Muscle layer of colon (tissue), 2 donors: Measurements from ENCODE around the gene GUCD1.

Experiments used
- H3K27ac ChIP-seq: one replicate; pipeline ENCODE4 v1.7.0; 2013; ENCODE audit warnings: low read depth, mild to moderate bottlenecking, low read length, moderate library complexity
- H3K27me3 ChIP-seq, 2 donors: one replicate each; pipeline ENCODE4 v1.7.0; 2013; ENCODE audit warnings: low read length in 2 of 2, mild to moderate bottlenecking in 2 of 2; ENCODE audit not compliant: insufficient read depth in 2 of 2, control insufficient read depth in 1 of 2
- H3K36me3 ChIP-seq: one replicate; pipeline ENCODE4 v1.7.0; 2013; ENCODE audit warnings: mild to moderate bottlenecking, low read length; ENCODE audit not compliant: insufficient read depth
- H3K4me1 ChIP-seq: one replicate; pipeline ENCODE4 v1.7.0; 2013; ENCODE audit warnings: mild to moderate bottlenecking, low read length; ENCODE audit not compliant: insufficient read depth
- H3K4me3 ChIP-seq, 2 donors: one replicate each; pipeline ENCODE4 v1.7.0; 2013; ENCODE audit warnings: low read length in 2 of 2, low read depth in 1 of 2, mild to moderate bottlenecking in 1 of 2, moderate library complexity in 1 of 2
- H3K9ac ChIP-seq: one replicate; pipeline ENCODE4 v1.7.0; 2013; ENCODE audit warnings: low read length
- H3K9me3 ChIP-seq: one replicate; pipeline ENCODE4 v1.7.0; 2013; ENCODE audit warnings: mild to moderate bottlenecking, low read length
- donor health status: abdominal sarcoma.
- donor health status: Adenocarcinoma of cecum.

Gene GUCD1

GRCh38 chr22:24578355-24579257, 23.7 kb upstream of the GUCD1 start:
- H3K27me3 ChIP-seq = no peaks in the 10 kb centered on the region
- peaks cover 21% of the 10 kb centered on the region for H3K36me3 ChIP-seq
- H3K27ac ChIP-seq = no peak overlapping the region
- H3K9ac ChIP-seq = no peak overlapping the region
- no peak overlapping the region for H3K4me3 ChIP-seq
- no peaks in the 10 kb centered on the region for H3K9me3 ChIP-seq
- peaks cover 23% of the 10 kb centered on the region for H3K4me1 ChIP-seq

GRCh38 chr22:24576778-24577177, 21.8 kb upstream of the GUCD1 start:
- H3K4me1 ChIP-seq = peaks cover 15% of the 10 kb centered on the region
- peaks cover 39% of the 10 kb centered on the region for H3K36me3 ChIP-seq
- H3K27me3 ChIP-seq = no peaks in the 10 kb centered on the region

DNA sequence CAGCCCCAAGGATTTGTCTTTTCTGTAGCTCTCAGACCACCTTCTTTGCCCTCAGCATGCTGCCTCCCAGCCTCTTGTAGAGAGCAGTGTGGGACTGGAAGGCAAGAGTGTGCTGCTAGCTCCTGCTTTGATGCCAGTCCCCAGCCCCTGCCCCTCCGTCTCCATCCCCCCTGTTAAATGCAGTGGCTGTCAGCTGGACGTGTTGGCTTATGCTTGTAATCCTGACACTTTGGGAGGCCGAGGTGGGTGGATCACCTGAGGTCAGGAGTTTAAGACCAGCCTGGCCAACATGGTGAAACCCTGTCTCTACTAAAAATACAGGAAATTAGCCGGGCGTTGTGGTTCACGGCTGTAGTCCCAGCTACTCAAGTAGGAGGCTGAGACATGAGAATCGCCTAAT, 16.3 kb upstream of the GUCD1 start:
- Histone ChIP-seq H3K9me3 (no peaks in the 10 kb centered on the region), H3K27me3 (no peaks in the 10 kb centered on the region), H3K36me3 (peaks cover 67% of the 10 kb centered on the region), H3K27ac (no peak overlapping the region), H3K4me1 (peaks cover 8% of the 10 kb centered on the region), H3K9ac (no peak overlapping the region), H3K4me3 (no peak overlapping the region)

More at GRCh38 chr22:24576778-24577177, 21.8 kb upstream of the GUCD1 start:
- no peaks in the 10 kb centered on the region for H3K9me3 ChIP-seq
- H3K4me3 ChIP-seq = no peak overlapping the region
- no peak overlapping the region for H3K27ac ChIP-seq
- H3K9ac ChIP-seq = no peak overlapping the region

DNA sequence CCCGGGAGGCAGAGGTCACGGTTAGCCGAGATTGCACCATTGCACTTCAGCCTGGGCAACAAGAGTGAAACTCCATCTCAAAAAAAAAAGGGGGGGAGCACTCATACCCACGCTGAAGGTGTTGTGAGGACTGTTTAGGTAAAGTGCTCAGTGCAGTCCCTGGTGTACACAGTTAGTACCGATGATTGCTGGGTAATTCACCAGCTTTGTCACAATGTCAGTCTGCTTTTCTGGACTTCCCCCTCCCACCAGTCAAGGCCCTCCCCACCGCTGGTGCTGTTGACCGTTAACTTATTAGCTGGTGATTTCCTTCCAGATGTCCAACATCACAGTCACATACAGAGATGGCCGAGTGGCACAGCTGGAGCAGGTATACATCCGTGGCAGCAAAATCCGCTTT, 12.7 kb upstream of the GUCD1 start:
- H3K9me3 ChIP-seq = no peaks in the 10 kb centered on the region
- H3K27me3 ChIP-seq = no peaks in the 10 kb centered on the region
- no peak overlapping the region for H3K9ac ChIP-seq
- H3K27ac ChIP-seq = no peak overlapping the region
- peaks cover 25% of the 10 kb centered on the region for H3K4me1 ChIP-seq
- peaks cover 47% of the 10 kb centered on the region for H3K36me3 ChIP-seq
- no peak overlapping the region for H3K4me3 ChIP-seq

GRCh38 chr22:24566899-24567511, 12.1 kb upstream of the GUCD1 start:
- Histone ChIP-seq H3K27ac (no peak overlapping the region), H3K36me3 (peaks cover 41% of the 10 kb centered on the region), H3K4me1 (peaks cover 28% of the 10 kb centered on the region), H3K9me3 (no peaks in the 10 kb centered on the region), H3K9ac (no peak overlapping the region), H3K27me3 (no peaks in the 10 kb centered on the region), H3K4me3 (no peak overlapping the region)

DNA sequence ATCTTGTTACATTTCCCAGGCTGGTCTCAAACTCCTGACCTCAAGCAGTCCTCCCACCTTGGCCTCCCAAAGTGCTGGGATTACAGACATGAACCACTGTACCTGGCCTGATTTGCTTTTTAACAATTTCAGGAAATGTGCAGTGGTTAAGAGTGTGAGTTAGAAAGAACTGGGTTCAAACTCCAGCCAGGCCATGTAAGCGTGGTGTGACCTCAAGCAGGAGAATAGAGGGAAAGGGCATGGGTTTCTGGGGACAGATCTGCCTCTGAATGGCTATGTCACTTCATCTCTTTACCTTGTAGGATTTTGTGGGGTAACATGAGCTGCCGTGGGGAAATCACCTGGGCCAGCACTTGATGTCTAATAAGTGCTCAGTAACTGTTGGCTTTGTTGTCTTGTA, 10.1 kb upstream of the GUCD1 start:
- Histone ChIP-seq H3K4me3 (no peak overlapping the region), H3K36me3 (peaks cover 29% of the 10 kb centered on the region), H3K4me1 (peaks cover 31% of the 10 kb centered on the region), H3K9me3 (no peaks in the 10 kb centered on the region), H3K27ac (no peak overlapping the region), H3K27me3 (no peaks in the 10 kb centered on the region), H3K9ac (no peak overlapping the region)

DNA sequence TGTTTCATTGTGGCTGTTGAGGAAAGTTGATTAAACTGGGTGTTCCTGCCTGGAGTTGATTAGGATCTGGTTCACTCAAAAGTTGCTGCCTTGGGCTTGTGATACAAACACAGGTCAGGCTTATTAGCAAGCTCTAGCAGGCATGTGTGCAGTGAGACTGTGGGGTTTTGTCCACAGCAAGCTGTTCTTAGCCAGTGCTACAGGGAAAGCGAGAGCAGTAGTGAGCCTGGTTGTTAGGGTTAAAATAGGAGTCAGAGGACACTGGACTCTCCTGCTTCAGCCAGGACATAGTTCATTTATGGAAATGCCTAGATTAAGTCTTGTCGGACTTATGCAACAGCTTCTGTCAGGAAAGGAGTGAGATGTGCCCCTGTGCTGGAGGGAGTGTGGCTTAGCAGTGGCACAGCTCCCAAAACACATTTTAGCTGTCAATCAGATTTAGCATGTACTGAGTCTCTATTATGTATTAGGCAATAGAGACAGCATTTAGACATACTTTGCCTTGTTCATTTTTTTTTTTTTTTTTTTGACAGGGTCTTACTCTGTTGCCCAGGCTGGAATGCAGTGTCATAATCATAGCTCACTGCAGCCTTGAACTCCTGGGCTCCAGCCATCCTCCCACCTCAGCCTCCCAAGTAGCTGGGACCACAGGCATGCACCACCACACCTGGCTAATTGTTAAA, 9.6 kb upstream of the GUCD1 start:
- Histone ChIP-seq H3K27me3 (no peaks in the 10 kb centered on the region), H3K4me3 (no peak overlapping the region), H3K9me3 (no peaks in the 10 kb centered on the region), H3K4me1 (peaks cover 33% of the 10 kb centered on the region), H3K36me3 (peaks cover 26% of the 10 kb centered on the region), H3K9ac (no peak overlapping the region), H3K27ac (no peak overlapping the region)

DNA sequence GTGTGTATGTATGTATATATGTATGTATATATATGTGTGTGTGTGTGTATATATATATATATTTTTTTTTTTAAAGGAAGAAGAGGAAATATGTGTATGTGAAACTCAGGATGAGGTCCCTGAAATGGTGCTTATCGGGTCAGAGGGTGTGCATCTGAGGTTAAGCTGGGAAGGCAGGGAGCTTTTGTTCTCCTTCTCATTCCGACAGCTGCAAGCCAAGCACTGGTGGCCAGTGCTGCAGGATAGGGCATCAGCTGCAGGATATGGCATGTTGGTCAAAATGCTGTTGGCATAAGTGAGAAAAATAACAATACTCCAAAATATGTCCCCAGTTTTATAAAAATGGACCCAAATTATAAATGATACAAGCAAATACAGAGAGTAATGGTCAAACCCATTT, 8.3 kb upstream of the GUCD1 start:
- Histone ChIP-seq H3K9me3 (no peaks in the 10 kb centered on the region), H3K27me3 (no peaks in the 10 kb centered on the region), H3K27ac (no peak overlapping the region), H3K9ac (no peak overlapping the region), H3K4me1 (peaks cover 37% of the 10 kb centered on the region), H3K36me3 (peaks cover 31% of the 10 kb centered on the region), H3K4me3 (no peak overlapping the region)

DNA sequence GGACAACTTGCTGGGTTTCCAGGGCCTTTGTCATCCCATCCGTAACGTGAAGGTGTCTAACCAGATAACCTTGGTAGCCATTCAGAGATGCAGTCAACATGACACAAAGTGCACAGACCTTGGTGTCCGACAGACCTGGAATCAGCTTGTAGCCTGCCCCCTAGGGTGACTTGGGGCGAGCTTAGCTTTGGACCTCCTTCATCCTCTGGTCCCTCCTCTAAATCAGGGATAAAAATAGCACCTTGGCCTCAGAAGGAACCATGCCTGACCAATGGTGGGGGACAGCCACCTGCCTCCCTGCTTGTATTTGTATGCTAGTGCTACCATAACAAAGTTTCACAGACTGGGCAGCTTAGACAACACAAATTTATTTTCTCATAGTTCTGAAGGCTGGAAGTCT, 4.5 kb upstream of the GUCD1 start:
- Histone ChIP-seq H3K27me3 (no peaks in the 10 kb centered on the region), H3K4me1 (peaks cover 38% of the 10 kb centered on the region), H3K36me3 (peaks cover 33% of the 10 kb centered on the region), H3K9me3 (no peaks in the 10 kb centered on the region), H3K27ac (no peak overlapping the region), H3K9ac (no peak overlapping the region), H3K4me3 (no peak overlapping the region)

- Histone ChIP-seq H3K36me3 (peaks cover 28% of the 10 kb centered on the region), H3K27me3 (no peaks in the 10 kb centered on the region), H3K27ac (peak within 1 kb of the TSS; percentile 97), H3K9me3 (no peaks in the 10 kb centered on the region), H3K9ac (peak within 1 kb of the TSS; percentile 95), H3K4me1 (peaks cover 34% of the 10 kb centered on the region), H3K4me3 (peak within 1 kb of the TSS; percentile 73 to 99)
Measured at GRCh38 chr22:24555165-24556039, 464 bp upstream of the GUCD1 start, which contains the start of gene SNRPD3. SNRPD3 (plus strand) TSS chr22:24555999; CDS start chr22:24557675, 1,676 bp downstream.
